HCT116 (cell line): Measurements from ENCODE around the gene BRD7. TPM values are rescaled to one million over a fixed set of nuclear protein-coding genes. Genes with fewer than 3 reads are reported as not detected.

Source experiments
- ATAC-seq: fragments of 200-7000 bp; cut with Tn5 transposase; 2 replicates; pipeline ENCODE4 v1.9.1; 2020; ENCODE audit warnings: mild to moderate bottlenecking, moderate library complexity
- BruUV-seq: library from RNA; stranded (reverse); fragments of 400-500 nt; replicated peaks from 2 replicates; lab custom pipeline; 2021; lab: Mats Ljungman, UMichigan
- CTCF ChIA-PET: fragments of 300-600 bp; sonication (Branson Sonifier 250); formaldehyde crosslinking; loops from one replicate; lab custom pipeline; 2021; ENCODE audit warnings: antibody characterized with exemption; lab: Charles Lee
- POLR2A ChIA-PET: fragments of 300-600, 350-600 bp; sonication (Branson Sonifier 250); formaldehyde crosslinking; loops from one replicate; lab custom pipeline; 2021; ENCODE audit warnings: antibody characterized with exemption; lab: Charles Lee
- RAD21 ChIA-PET, 2 experiments: fragments of 300-600 bp; sonication (Branson Sonifier 250); formaldehyde crosslinking; loops; one replicate each; lab custom pipeline; 2023; ENCODE audit warnings: low total read pairs in 2 of 2; ENCODE audit not compliant: uncharacterized antibody in 2 of 2, unreplicated experiment in 2 of 2, low non-redundant PET in 1 of 2; lab: Charles Lee
- DNase-seq: peaks from one replicate; pipeline ENCODE4 v3.0.0-alpha.2; 2010; ENCODE audit warnings: low read depth, low spot score
- H2AFZ ChIP-seq: fragments of 200-600 bp; shearing (Covaris generic), sonication (generic); 2 replicates; pipeline ENCODE4 v1.6.1; 2017; ENCODE audit warnings: low read depth, mixed run types, mixed read lengths, antibody characterized with exemption, low read length; ENCODE audit not compliant: poor library complexity, severe bottlenecking
- H3K27ac ChIP-seq: 2 replicates; pipeline ENCODE4 v1.5.1; 2012; ENCODE audit warnings: low read depth, low read length
- H3K27me3 ChIP-seq: fragments of 200-600 bp; sonication (generic); 2 replicates; pipeline ENCODE4 v1.6.1; 2016; ENCODE audit warnings: mixed run types, low read length, mixed read lengths; ENCODE audit not compliant: insufficient read depth
- H3K36me3 ChIP-seq, 2 experiments: fragments of 200-500 bp in 1 of 2; fragments of 200-600 bp in 1 of 2; sonication (Bioruptor generic) in 1 of 2; sonication (generic) in 1 of 2; 2 replicates each; pipeline versions ENCODE4 v1.5.1 to v1.6.1; 2014 to 2016; ENCODE audit warnings: low read length in 2 of 2, inconsistent platforms in 1 of 2, mixed read lengths in 1 of 2, mixed run types in 1 of 2; ENCODE audit not compliant: insufficient read depth in 2 of 2, control insufficient read depth in 1 of 2
- H3K4me1 ChIP-seq, 2 experiments: fragments of 200-600 bp in 1 of 2; sonication (generic) in 1 of 2; 2 replicates each; pipeline versions ENCODE4 v1.5.1 to v1.6.1; 2012 to 2017; ENCODE audit warnings: low read length in 2 of 2, inconsistent platforms in 1 of 2, mild to moderate bottlenecking in 1 of 2, mixed read lengths in 1 of 2, mixed run types in 1 of 2, moderate library complexity in 1 of 2; ENCODE audit not compliant: insufficient read depth in 2 of 2, control insufficient read depth in 1 of 2
- H3K4me2 ChIP-seq: fragments of 200-600 bp; sonication (generic); 2 replicates; pipeline ENCODE4 v1.6.1; 2017; ENCODE audit warnings: mixed run types, low read length, mixed read lengths
- H3K4me3 ChIP-seq, 2 experiments: fragments of 200-600 bp in 1 of 2; sonication (generic) in 1 of 2; replicated peaks in 1 of 2; 2 replicates each; pipeline ENCODE4 v1.5.1; 2011 to 2016; ENCODE audit warnings: low read length in 2 of 2, control low read depth in 1 of 2, low read depth in 1 of 2, mild to moderate bottlenecking in 1 of 2, mixed read lengths in 1 of 2, mixed run types in 1 of 2
- H3K79me2 ChIP-seq: fragments of 200-600 bp; sonication (generic); 2 replicates; pipeline ENCODE4 v1.6.1; 2017; ENCODE audit warnings: mild to moderate bottlenecking, mixed run types, low read length, moderate library complexity, mixed read lengths; ENCODE audit not compliant: insufficient read depth
- H3K9ac ChIP-seq: fragments of 200-600 bp; sonication (generic); 2 replicates; pipeline ENCODE4 v1.6.1; 2016; ENCODE audit warnings: low read length, mixed read lengths
- H3K9me2 ChIP-seq: fragments of 200-600 bp; sonication (generic), shearing (Covaris generic); 2 replicates; pipeline ENCODE4 v1.6.1; 2017; ENCODE audit warnings: mixed run types, mild to moderate bottlenecking, moderate library complexity; ENCODE audit not compliant: insufficient read depth
- H3K9me3 ChIP-seq, 2 experiments: fragments of 200-500 bp in 1 of 2; fragments of 200-600 bp in 1 of 2; sonication (Bioruptor generic) in 1 of 2; sonication (generic) in 1 of 2; 2 replicates each; pipeline ENCODE4 v1.6.1; 2014 to 2017; ENCODE audit warnings: low read length in 2 of 2, mixed read lengths in 2 of 2, inconsistent platforms in 1 of 2, low read depth in 1 of 2, mild to moderate bottlenecking in 1 of 2, mixed run types in 1 of 2, moderate library complexity in 1 of 2; ENCODE audit not compliant: control insufficient read depth in 1 of 2, insufficient read depth in 1 of 2
- H4K20me1 ChIP-seq: fragments of 200-600 bp; sonication (generic), shearing (Covaris generic); 2 replicates; pipeline ENCODE4 v1.6.1; 2017; ENCODE audit warnings: mixed run types, mild to moderate bottlenecking, moderate library complexity; ENCODE audit not compliant: insufficient read depth
- CBX3 ChIP-seq: IDR thresholded peaks from 2 replicates; pipeline ENCODE4 v1.6.1; 2012; ENCODE audit warnings: low read depth
- CTCF ChIP-seq, 3 experiments: fragments of 200-600 bp in 1 of 3; sonication (generic) in 1 of 3; IDR thresholded peaks in 2 of 3; conservative IDR thresholded peaks in 1 of 3; 2 replicates each; pipeline ENCODE4 v1.5.1; 2012 to 2017; ENCODE audit warnings: low read depth in 2 of 3, low read length in 2 of 3, antibody characterized with exemption in 1 of 3, borderline replicate concordance in 1 of 3, control low read depth in 1 of 3, mild to moderate bottlenecking in 1 of 3, mixed read lengths in 1 of 3, mixed run types in 1 of 3, moderate library complexity in 1 of 3; ENCODE audit not compliant: insufficient read depth in 1 of 3
- EGR1 ChIP-seq: IDR thresholded peaks from 2 replicates; pipeline ENCODE4 v1.6.1; 2012; ENCODE audit warnings: low read depth
- ELF1 ChIP-seq: IDR thresholded peaks from 2 replicates; pipeline ENCODE4 v1.6.1; 2012; ENCODE audit warnings: low read depth, borderline replicate concordance
- EZH2 ChIP-seq: fragments of 200-600 bp; sonication (generic); IDR thresholded peaks from 2 replicates; pipeline ENCODE4 v1.6.1; 2017; ENCODE audit warnings: antibody characterized with exemption, mixed run types
- EZH2phosphoT487 ChIP-seq: fragments of 200-600 bp; IDR thresholded peaks from 2 replicates; pipeline ENCODE4 v1.6.1; 2018; ENCODE audit warnings: antibody characterized with exemption, borderline replicate concordance
- JUND ChIP-seq: IDR thresholded peaks from 2 replicates; pipeline ENCODE4 v1.6.1; 2012
- POLR2AphosphoS5 ChIP-seq: IDR thresholded peaks from 2 replicates; pipeline ENCODE4 v1.6.1; 2011; ENCODE audit warnings: mild to moderate bottlenecking, low read depth, low read length, moderate library complexity
- RAD21 ChIP-seq: IDR thresholded peaks from 2 replicates; pipeline ENCODE4 v1.6.1; 2012; ENCODE audit warnings: low read depth, mild to moderate bottlenecking
- SIN3A ChIP-seq: IDR thresholded peaks from 2 replicates; pipeline ENCODE4 v1.6.1; 2012; ENCODE audit warnings: low read depth
- SP1 ChIP-seq: IDR thresholded peaks from 2 replicates; pipeline ENCODE4 v1.6.1; 2012; ENCODE audit warnings: low read depth
- SRF ChIP-seq: IDR thresholded peaks from 2 replicates; pipeline ENCODE4 v1.6.1; 2012; ENCODE audit warnings: low read depth
- TCF7L2 ChIP-seq: IDR thresholded peaks from 2 replicates; pipeline ENCODE4 v1.7.0; 2011; ENCODE audit warnings: borderline replicate concordance, inconsistent platforms; ENCODE audit not compliant: insufficient read depth, insufficient read length; ENCODE audit errors: extremely low read depth
- YY1 ChIP-seq: IDR thresholded peaks from 2 replicates; pipeline ENCODE4 v1.6.1; 2011; ENCODE audit warnings: low read length, low read depth, moderate library complexity, mild to moderate bottlenecking; ENCODE audit not compliant: insufficient replicate concordance; ENCODE audit errors: extremely low read depth
- ZBTB33 ChIP-seq: IDR thresholded peaks from 2 replicates; pipeline ENCODE4 v1.6.1; 2011; ENCODE audit warnings: mild to moderate bottlenecking, low read length, moderate library complexity; ENCODE audit not compliant: insufficient replicate concordance; ENCODE audit errors: extremely low read depth
- ZFX ChIP-seq: fragments of 450-650 bp; IDR thresholded peaks from 2 replicates; pipeline ENCODE4 v1.6.1; 2017
- ZNF274 ChIP-seq: fragments of 200-500 bp; sonication (Bioruptor generic); IDR thresholded peaks from 2 replicates; pipeline ENCODE4 v1.6.1; 2014; ENCODE audit warnings: mild to moderate bottlenecking, low read depth, low read length, inconsistent platforms
- intact Hi-C: fragments of 100-400 bp; cut with micrococcal nuclease; formaldehyde crosslinking; loops from 2 replicates; pipeline ENCODE4 v1.10.0; 2022
- total RNA-seq: library from RNA; stranded (reverse); gene quantifications from one replicate; pipeline ENCODE4 v1.2.1, GENCODE V29; 2021; ENCODE audit not compliant: unreplicated experiment

BRD7 gene
- total RNA-seq, 1 experiment from 2014 or later, result 85.4 TPM

GRCh38 chr16:50285406-50286003, 83.3 kb downstream of the BRD7 start:
- no peak for DNase-seq
- TF ChIP-seq JUND (no peak), SRF (no peak), EGR1 (no peak), CTCF (IDR thresholded peaks at IDR 0.05 in 2 of 3, conservative IDR thresholded peaks at IDR 0.05 in 1 of 3; ENCODE audit: borderline replicate concordance in 1 of 3, insufficient read depth in 1 of 3, low read depth in 2 of 3, low read length in 2 of 3) (no peak), EZH2phosphoT487 (no peak), ZBTB33 (no peak), YY1 (no peak), RAD21 (no peak), ZFX (no peak), EZH2 (no peak), ELF1 (no peak), SP1 (no peak), POLR2AphosphoS5 (no peak), ZNF274 (no peak), SIN3A (no peak), TCF7L2 (no peak), CBX3 (no peak)
- Histone ChIP-seq H3K27ac (no peak overlapping the region), H3K36me3 (no peaks in the 10 kb centered on the region), H3K4me1 (no peaks in the 10 kb centered on the region), H3K9ac (no peak overlapping the region), H3K27me3 (no peaks in the 10 kb centered on the region), H3K9me2 (no peaks in the 10 kb centered on the region), H3K79me2 (peaks cover 2% of the 10 kb centered on the region; the same call in 1 of the 2 replicates), H3K9me3 (no peaks in the 10 kb centered on the region), H2AFZ (no peak overlapping the region), H3K4me2 (no peak overlapping the region), H4K20me1 (no peaks in the 10 kb centered on the region), H3K4me3 (no peak overlapping the region)
- ChIA-PET POLR2A (no interaction called here), CTCF (no interaction called here), RAD21 (no interaction called here)
- intact Hi-C loops, result no loop called here
- BruUV-seq, result no TSS peak
- ATAC-seq, result no peak
